Inflammatory macrophage (primary cell): ENCODE measurements around the gene EIF2S3.
"Not testable (repeated sequence)": the region's sequence is repeated elsewhere in the genome, so short reads cannot be mapped to it uniquely, and the experiment has no call there.

Source experiments
- DNase-seq, 2 donors: peaks; one replicate each; pipeline ENCODE4 v3.0.0-alpha.2; 2020 to 2022

EIF2S3 gene

GRCh38 chrX:24050522-24051318 lies 4.0 kb upstream of the EIF2S3 start:
- DNase-seq = not testable (repeated sequence)

- no peak for DNase-seq
These were observed 244 bp downstream of the EIF2S3 start for GRCh38 chrX:24055043-24055356.

GRCh38 chrX:24063488-24063887 lies 8.7 kb downstream of the EIF2S3 start:
- no peak for DNase-seq

GRCh38 chrX:24069877-24070276 lies 15.1 kb downstream of the EIF2S3 start:
- DNase-seq = no peak

GRCh38 chrX:24079411-24079810 lies 24.7 kb downstream of the EIF2S3 start:
- DNase-seq = no peak

GRCh38 chrX:24080245-24080644 lies 25.5 kb downstream of the EIF2S3 start:
- DNase-seq = not testable (repeated sequence)

- DNase-seq = no peak
These were observed 25.9 kb downstream of the EIF2S3 start for GRCh38 chrX:24080704-24081103.

- DNase-seq = peak; percentile 37 to 55
These were observed 27.0 kb downstream of the EIF2S3 start for GRCh38 chrX:24081661-24082154.

- no peak for DNase-seq
These were observed 27.7 kb downstream of the EIF2S3 start for GRCh38 chrX:24082447-24082846.

- DNase-seq = no peak
These were observed 30.3 kb downstream of the EIF2S3 start for GRCh38 chrX:24085101-24085500.

GRCh38 chrX:24090300-24091200 lies 35.8 kb downstream of the EIF2S3 start:
- no peak for DNase-seq

GRCh38 chrX:24093746-24094145 lies 39.0 kb downstream of the EIF2S3 start:
- DNase-seq = no peak

- DNase-seq = no peak
These were observed 43.0 kb downstream of the EIF2S3 start for GRCh38 chrX:24097741-24098260.

- DNase-seq = no peak
These were observed 44.2 kb downstream of the EIF2S3 start for GRCh38 chrX:24098932-24099331.

- DNase-seq = no peak
These were observed 44.6 kb downstream of the EIF2S3 start for GRCh38 chrX:24099394-24099793.

- DNase-seq = no peak
These were observed 46.0 kb downstream of the EIF2S3 start for GRCh38 chrX:24100713-24101112.

- DNase-seq = no peak
These were observed 55.3 kb downstream of the EIF2S3 start for GRCh38 chrX:24110069-24110468.

GRCh38 chrX:24113181-24113580 lies 58.4 kb downstream of the EIF2S3 start:
- DNase-seq = no peak

GRCh38 chrX:24117258-24117657 lies 62.5 kb downstream of the EIF2S3 start:
- no peak for DNase-seq

GRCh38 chrX:24124244-24124799 lies 69.6 kb downstream of the EIF2S3 start:
- DNase-seq = no peak

GRCh38 chrX:24125028-24125612 lies 70.4 kb downstream of the EIF2S3 start:
- no peak for DNase-seq
